ENCODE data around the gene TMEM97. TPM values are rescaled to one million over a fixed set of nuclear protein-coding genes. Genes with fewer than 3 reads are reported as not detected.

The TMEM97 gene
- total and polyA plus RNA-seq, 9 of the 15 experiments (the other 6 are each of a cell fraction or from before 2014, with no cell fraction given): 34.6 to 121 (median 76.0) TPM

GRCh38 chr17:28271431-28271830, 47.6 kb upstream of the TMEM97 start:
- Histone ChIP-seq H3K4me1 (replicated peaks in 1 of 2; ENCODE audit: control insufficient read depth in 2 of 2, insufficient read depth in 2 of 2, low read length in 2 of 2) (peaks cover 6 to 11% of the 10 kb centered on the region in 2 experiments; a peak in 4 of 5 replicates), H3K9ac (ENCODE audit: insufficient read depth in 1 of 2, low read depth in 2 of 2, low read length in 2 of 2) (no peak overlapping the region), H3K79me2 (ENCODE audit: control insufficient read depth, insufficient read depth, low read length) (no peaks in the 10 kb centered on the region), H3K27me3 (ENCODE audit: control insufficient read depth in 2 of 2, insufficient read depth in 2 of 2, low read length in 2 of 2) (peaks cover 0 to 4% of the 10 kb centered on the region in 2 experiments; a peak in 2 of 5 replicates), H3K9me3 (replicated peaks; ENCODE audit: control insufficient read depth, insufficient read depth, low read depth, low read length) (peaks cover 16% of the 10 kb centered on the region), H4K20me1 (replicated peaks; ENCODE audit: control insufficient read depth, insufficient read depth, low read length) (no peaks in the 10 kb centered on the region), H3K9me1 (ENCODE audit: control insufficient read depth, insufficient read depth, low read length) (no peaks in the 10 kb centered on the region), H3K27ac (ENCODE audit: extremely low read depth, low read depth, low read length) (no peak overlapping the region), H3K36me3 (ENCODE audit: control insufficient read depth, insufficient read depth, low read length) (no peaks in the 10 kb centered on the region), H2AFZ (ENCODE audit: low read depth, low read length) (no peak overlapping the region), H3K4me3 (no peak overlapping the region), H3K4me2 (ENCODE audit: insufficient read depth, low read length) (no peak overlapping the region)
- no TSS peak for BruUV-seq (replicated peaks)
- no peak for DNase-seq (ENCODE audit: extremely low read depth in 1 of 4, low spot score in 3 of 4)
- POLR2A ChIA-PET: interaction anchor here (0.9 to 2.1 kb wide), 4 partner anchors 12 to 59 kb away, joined by 3 to 6 read pairs (median 4); no protein-coding TSS in a partner anchor
- ATAC-seq: no peak
- in situ Hi-C loops (cut with MboI): no loop called here
- 51% methylated on average over 2 of the region's 3 CpGs for WGBS (ENCODE audit: insufficient coverage, low coverage, missing lambda C conversion rate)
- TF ChIP-seq XRCC5 (IDR thresholded peaks at IDR 0.05; ENCODE audit: low read depth, low read length) (no peak), BRD4 (IDR thresholded peaks at IDR 0.05) (no peak), MAX (CRISPR knock-in tag; IDR thresholded peaks at IDR 0.05) (no peak), FOXA3 (CRISPR knock-in tag; conservative IDR thresholded peaks at IDR 0.05 in 1 of 2, IDR thresholded peaks at IDR 0.05 in 1 of 2) (no peak), ZNF444 (CRISPR knock-in tag; IDR thresholded peaks at IDR 0.05) (no peak), MED1 (CRISPR knock-in tag; IDR thresholded peaks at IDR 0.05; ENCODE audit: borderline replicate concordance) (no peak), ATF7 (IDR thresholded peaks at IDR 0.05) (no peak), ETV1 (tag; conservative IDR thresholded peaks at IDR 0.05; ENCODE audit: low read depth) (no peak), TEAD1 (CRISPR knock-in tag; IDR thresholded peaks at IDR 0.05) (no peak), TAF1 (IDR thresholded peaks at IDR 0.05; ENCODE audit: control insufficient read depth, extremely low read depth, insufficient read depth, low read length, severe bottlenecking) (no peak), MLX (CRISPR knock-in tag; conservative IDR thresholded peaks at IDR 0.05) (no peak), POLR2H (tag; IDR thresholded peaks at IDR 0.05; ENCODE audit: low read depth) (no peak), RBM14 (IDR thresholded peaks at IDR 0.05; ENCODE audit: borderline replicate concordance, insufficient read depth, low read depth, low read length) (no peak), POLR3G (IDR thresholded peaks at IDR 0.05; ENCODE audit: extremely low read depth, insufficient read length, insufficient replicate concordance) (no peak)
- intact Hi-C loops (cut with micrococcal nuclease): no loop called here
- no peak for FAIRE-seq
- CTCF ChIA-PET (ENCODE audit: low intra/inter-chr PET ratio): no interaction called here

Measured in K562 (cell line).